ENCODE data around the gene COL4A2.

COL4A2 gene

GRCh38 chr13:110540871-110541525 is 233.9 kb downstream of the COL4A2 start:
- no peak for DNase-seq (ENCODE audit: low spot score)

- no peak for DNase-seq (ENCODE audit: low spot score)
Observed at GRCh38 chr13:110541526-110541920, 234.4 kb downstream of the COL4A2 start.

GRCh38 chr13:110542169-110542796 is 235.2 kb downstream of the COL4A2 start:
- DNase-seq (ENCODE audit: low spot score), result no peak

- no peak for DNase-seq (ENCODE audit: low spot score)
Observed at GRCh38 chr13:110546378-110546777, 239.3 kb downstream of the COL4A2 start.

- no peak for DNase-seq (ENCODE audit: low spot score)
Observed at GRCh38 chr13:110546926-110547325, 239.8 kb downstream of the COL4A2 start.

- no peak for DNase-seq (ENCODE audit: low spot score)
Observed at GRCh38 chr13:110548891-110549794, 242.1 kb downstream of the COL4A2 start.

- DNase-seq (ENCODE audit: low spot score), result no peak
Observed at GRCh38 chr13:110549795-110550160, 242.7 kb downstream of the COL4A2 start.

GRCh38 chr13:110551284-110551683 is 244.2 kb downstream of the COL4A2 start:
- DNase-seq (ENCODE audit: low spot score), result no peak

- peak; percentile 54 for DNase-seq (ENCODE audit: low spot score)
Observed at GRCh38 chr13:110552767-110553166, 245.7 kb downstream of the COL4A2 start.

GRCh38 chr13:110553417-110553816 is 246.3 kb downstream of the COL4A2 start:
- DNase-seq (ENCODE audit: low spot score), result no peak

GRCh38 chr13:110554227-110554836 is 247.2 kb downstream of the COL4A2 start:
- no peak for DNase-seq (ENCODE audit: low spot score)

- DNase-seq (ENCODE audit: low spot score), result no peak
Observed at GRCh38 chr13:110554946-110555345, 247.9 kb downstream of the COL4A2 start.

GRCh38 chr13:110555601-110556223 is 248.6 kb downstream of the COL4A2 start:
- no peak for DNase-seq (ENCODE audit: low spot score)

- DNase-seq (ENCODE audit: low spot score), result no peak
Observed at GRCh38 chr13:110556224-110556606, 249.1 kb downstream of the COL4A2 start.

GRCh38 chr13:110557082-110557481 is 250.0 kb downstream of the COL4A2 start:
- no peak for DNase-seq (ENCODE audit: low spot score)

- DNase-seq (ENCODE audit: low spot score), result no peak
Observed at GRCh38 chr13:110557610-110558305, 250.7 kb downstream of the COL4A2 start.

- DNase-seq (ENCODE audit: low spot score), result peak; percentile 43
Observed at GRCh38 chr13:110559429-110559943, 252.4 kb downstream of the COL4A2 start.

- no peak for DNase-seq (ENCODE audit: low spot score)
Observed at GRCh38 chr13:110559986-110560385, 252.9 kb downstream of the COL4A2 start.

GRCh38 chr13:110560601-110561343 is 253.7 kb downstream of the COL4A2 start:
- DNase-seq (ENCODE audit: low spot score), result no peak

- DNase-seq (ENCODE audit: low spot score), result peak; percentile 51
Observed at GRCh38 chr13:110561344-110562035, 254.4 kb downstream of the COL4A2 start, which contains the start of gene RAB20. RAB20 (minus strand) TSS chr13:110561722; CDS start chr13:110561519, 203 bp downstream.
